ENCODE results near the gene LLPH.

The LLPH gene

DNA sequence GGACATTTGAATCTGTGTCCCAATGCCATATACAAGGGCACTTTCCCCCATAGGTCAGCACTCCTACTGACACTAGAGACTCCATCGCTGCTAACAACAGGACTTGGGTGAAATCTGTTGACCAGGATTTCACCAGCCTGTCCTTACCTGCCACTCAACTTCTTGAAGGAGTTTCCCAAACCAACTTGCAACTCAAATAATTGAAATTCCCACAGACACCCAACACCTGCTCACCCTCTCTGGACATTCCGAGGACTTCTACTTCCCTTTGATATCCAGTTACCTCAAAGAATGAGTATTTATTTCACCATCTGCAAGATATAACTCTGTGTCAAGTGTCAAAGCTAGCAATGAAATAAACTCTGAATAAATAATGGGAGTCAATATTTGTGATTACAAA lies 44.6 kb downstream of the LLPH start:
- TF ChIP-seq GATA3 (IDR thresholded peaks at IDR 0.05; ENCODE audit: low read depth, low read length) (no peak), GATA2 (IDR thresholded peaks at IDR 0.05; ENCODE audit: low read depth, low read length) (no peak)

DNA sequence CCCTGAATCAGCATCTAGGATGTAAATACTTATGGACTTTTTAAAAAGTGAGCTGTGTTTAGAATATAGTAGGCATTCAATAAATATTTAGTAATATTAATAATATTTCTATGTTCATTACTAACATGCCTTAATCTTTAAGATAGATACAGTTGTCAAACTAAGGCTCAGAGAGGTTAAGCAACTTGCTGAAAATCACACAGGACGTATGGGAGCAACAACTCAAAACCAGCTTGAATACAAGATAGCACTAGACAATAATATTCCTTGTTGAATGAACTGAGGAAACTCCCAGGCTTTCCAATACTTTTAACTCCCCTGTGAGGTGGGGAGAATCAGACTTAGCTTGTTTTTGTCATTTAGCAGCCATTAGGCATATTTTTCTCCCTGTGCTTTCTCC lies 45.3 kb downstream of the LLPH start:
- no peak for TF ChIP-seq GATA3 (IDR thresholded peaks at IDR 0.05; ENCODE audit: low read depth, low read length)
- no peak for TF ChIP-seq GATA2 (IDR thresholded peaks at IDR 0.05; ENCODE audit: low read depth, low read length)

DNA sequence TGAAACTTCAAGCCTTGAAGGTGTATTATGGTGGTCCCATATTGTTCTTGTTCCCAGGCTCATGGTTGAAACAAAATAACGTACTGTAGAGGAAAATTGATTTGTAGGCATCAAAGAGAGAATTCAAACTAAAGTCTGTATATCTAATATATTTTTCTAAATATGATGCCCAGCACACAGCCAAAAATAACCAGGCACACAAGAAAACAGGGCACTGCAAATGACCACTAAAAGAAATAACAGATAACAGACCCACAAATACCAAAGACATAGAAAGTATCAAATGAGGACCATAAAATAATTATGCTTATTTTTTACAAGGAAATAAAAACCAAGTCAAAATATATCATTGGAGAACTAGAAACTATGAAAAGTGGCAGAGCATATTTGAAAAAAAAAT lies 46.8 kb downstream of the LLPH start:
- TF ChIP-seq GATA3 (IDR thresholded peaks at IDR 0.05; ENCODE audit: low read depth, low read length) (no peak), GATA2 (IDR thresholded peaks at IDR 0.05; ENCODE audit: low read depth, low read length) (no peak)

GRCh38 chr12:66082744-66083143 lies 47.8 kb downstream of the LLPH start:
- TF ChIP-seq GATA3 (IDR thresholded peaks at IDR 0.05; ENCODE audit: low read depth, low read length) = no peak

DNA sequence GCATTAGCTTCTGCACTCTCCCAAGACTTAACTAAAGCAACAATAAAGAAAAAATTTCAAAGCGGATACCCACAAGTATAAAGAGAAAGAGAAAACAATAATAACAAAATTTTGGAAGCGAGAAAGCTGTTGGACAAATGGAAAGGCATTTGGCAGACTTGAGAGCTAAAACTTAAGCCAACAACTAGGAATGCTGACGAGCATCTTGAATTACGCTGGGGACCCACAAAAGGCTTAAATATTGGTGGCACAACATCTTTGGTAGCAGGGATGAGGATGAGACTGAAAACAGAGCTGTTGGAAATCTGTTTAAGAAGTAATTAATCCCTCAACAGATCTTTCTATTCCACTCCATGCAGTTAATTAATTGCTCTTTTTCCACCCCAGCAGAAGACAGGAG lies 49.8 kb downstream of the LLPH start:
- TF ChIP-seq GATA2 (IDR thresholded peaks at IDR 0.05; ENCODE audit: low read depth, low read length) (no peak), GATA3 (IDR thresholded peaks at IDR 0.05; ENCODE audit: low read depth, low read length) (no peak)

DNA sequence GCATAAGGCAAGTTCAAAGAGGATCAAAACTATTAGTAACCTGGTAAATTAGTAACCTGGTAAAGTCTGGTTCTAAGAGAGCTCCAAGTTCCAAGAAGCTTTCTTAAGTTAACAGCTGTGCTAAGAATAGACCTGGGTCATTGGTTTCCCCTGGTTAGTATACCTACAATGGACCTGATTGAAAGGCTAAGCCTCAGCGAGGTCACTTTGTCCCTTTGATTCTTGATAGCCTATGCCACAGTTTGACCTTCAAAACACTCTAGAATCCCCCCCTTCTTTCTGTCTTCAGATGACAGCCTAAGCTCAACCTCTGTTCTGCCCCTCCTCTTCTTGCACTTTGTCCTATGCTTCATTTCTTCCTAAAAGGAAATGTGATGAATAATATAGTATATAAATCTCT lies 53.0 kb downstream of the LLPH start:
- TF ChIP-seq GATA2 (IDR thresholded peaks at IDR 0.05; ENCODE audit: low read depth, low read length) (no peak), GATA3 (IDR thresholded peaks at IDR 0.05; ENCODE audit: low read depth, low read length) (no peak)

GRCh38 chr12:66074561-66074960 lies 56.0 kb downstream of the LLPH start:
- TF ChIP-seq GATA3 (IDR thresholded peaks at IDR 0.05; ENCODE audit: low read depth, low read length) = no peak
- no peak for TF ChIP-seq GATA2 (IDR thresholded peaks at IDR 0.05; ENCODE audit: low read depth, low read length)

- no peak for TF ChIP-seq GATA3 (IDR thresholded peaks at IDR 0.05; ENCODE audit: low read depth, low read length)
Measured at GRCh38 chr12:66072566-66072965, 58.0 kb downstream of the LLPH start.

GRCh38 chr12:66072135-66072534 lies 58.4 kb downstream of the LLPH start:
- TF ChIP-seq GATA2 (IDR thresholded peaks at IDR 0.05; ENCODE audit: low read depth, low read length) (no peak), GATA3 (IDR thresholded peaks at IDR 0.05; ENCODE audit: low read depth, low read length) (no peak)

- TF ChIP-seq GATA3 (IDR thresholded peaks at IDR 0.05; ENCODE audit: low read depth, low read length) (no peak), GATA2 (IDR thresholded peaks at IDR 0.05; ENCODE audit: low read depth, low read length) (no peak)
Measured at GRCh38 chr12:66071549-66071948, 59.0 kb downstream of the LLPH start.

DNA sequence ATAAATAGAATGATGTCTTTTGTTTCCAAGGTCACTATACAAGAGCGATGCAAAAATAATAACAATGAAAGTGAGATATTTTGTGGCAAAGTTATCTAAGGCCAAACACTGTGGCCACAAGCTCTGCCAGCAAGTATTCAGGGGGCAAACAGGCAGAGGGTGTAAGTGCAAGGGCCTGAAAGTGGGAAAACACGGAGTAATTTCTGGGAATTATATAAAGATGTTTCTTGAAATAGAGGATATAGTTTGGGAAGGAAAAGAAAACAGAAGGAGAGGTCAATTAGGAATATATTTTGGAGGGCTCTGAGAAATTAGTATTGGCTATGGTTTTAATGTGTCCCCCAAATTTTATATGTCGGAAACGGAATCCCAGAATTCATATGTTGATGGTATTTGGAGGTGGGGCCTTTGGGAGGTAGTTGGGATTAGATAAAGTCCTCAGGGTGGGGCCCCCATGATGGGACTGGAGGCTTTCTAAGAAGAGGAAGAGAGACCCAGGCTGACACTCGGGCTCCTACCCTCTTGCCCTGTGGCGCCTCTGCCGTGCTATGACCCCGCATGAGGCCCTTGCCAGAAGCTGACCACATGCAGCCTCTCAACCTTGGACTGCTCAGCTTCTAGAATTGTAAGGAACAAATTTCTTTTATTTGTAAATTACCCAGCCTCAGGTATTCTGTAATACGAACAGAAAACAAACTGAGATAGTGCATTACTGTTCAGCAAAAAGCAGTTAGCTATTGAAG lies 60.0 kb downstream of the LLPH start:
- TF ChIP-seq GATA3 (IDR thresholded peaks at IDR 0.05; ENCODE audit: low read depth, low read length) (no peak), GATA2 (IDR thresholded peaks at IDR 0.05; ENCODE audit: low read depth, low read length) (no peak)

DNA sequence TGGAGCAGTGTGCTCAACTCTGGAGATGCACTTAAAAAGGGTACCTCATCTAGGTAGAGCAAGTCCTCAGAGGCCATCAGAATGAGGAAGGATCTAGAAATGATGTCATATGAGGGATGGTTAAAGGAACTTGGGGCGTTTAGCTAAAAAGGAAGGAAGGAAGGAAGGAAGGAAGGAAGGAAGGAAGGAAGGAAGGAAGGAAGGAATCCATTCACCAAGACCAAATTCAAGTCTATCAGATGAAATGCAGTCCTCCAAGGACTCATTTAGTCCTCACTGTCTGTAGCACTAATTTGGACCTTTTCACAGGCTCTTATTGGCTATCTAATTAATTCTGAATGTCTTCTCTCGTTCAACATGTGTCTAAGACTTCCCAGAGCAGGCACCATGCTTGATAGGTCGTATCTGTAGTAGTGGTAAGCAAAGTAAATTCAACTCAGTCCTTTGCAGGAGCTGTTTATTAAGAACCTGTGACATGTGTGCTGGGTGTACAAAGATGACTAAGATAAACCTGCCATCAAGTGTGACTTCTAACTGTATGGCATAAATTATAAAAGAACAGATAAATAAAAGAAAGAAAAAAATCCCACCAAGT lies 63.5 kb downstream of the LLPH start:
- no peak for TF ChIP-seq GATA3 (IDR thresholded peaks at IDR 0.05; ENCODE audit: low read depth, low read length)

All from SH-SY5Y (cell line).